HUES64 (cell line): Measurements from ENCODE around the gene HIGD2A.
A peak's percentile ranks its signal among the peaks of the same experiment; 100 is the strongest.

ENCODE experiments used
- H3K27ac ChIP-seq: 2 replicates; pipeline ENCODE4 v1.7.0; 2013; ENCODE audit warnings: low read depth, low read length, inconsistent platforms
- H3K27me3 ChIP-seq: 2 replicates; pipeline ENCODE4 v1.6.1; 2013; ENCODE audit warnings: mild to moderate bottlenecking, low read length; ENCODE audit not compliant: insufficient read depth
- H3K36me3 ChIP-seq: 2 replicates; pipeline ENCODE4 v1.6.1; 2013; ENCODE audit warnings: mild to moderate bottlenecking, low read length; ENCODE audit not compliant: insufficient read depth
- H3K4me1 ChIP-seq: 2 replicates; pipeline ENCODE4 v1.6.1; 2013; ENCODE audit warnings: mild to moderate bottlenecking, low read length, moderate library complexity; ENCODE audit not compliant: insufficient read depth
- H3K4me3 ChIP-seq: 2 replicates; pipeline ENCODE4 v1.5.1; 2013; ENCODE audit warnings: mild to moderate bottlenecking, low read length, moderate library complexity
- H3K9ac ChIP-seq: 2 replicates; pipeline ENCODE4 v1.6.1; 2013; ENCODE audit warnings: mild to moderate bottlenecking, low read depth, low read length
- H3K9me3 ChIP-seq: 2 replicates; pipeline ENCODE4 v1.6.1; 2013; ENCODE audit warnings: low read depth, low read length; ENCODE audit not compliant: insufficient read depth
- WGBS: fragments of 150-250, 120-280 bp; methylation state at CpG from one replicate; pipeline ENCODE4 v1.1.7; 2013; ENCODE audit warnings: missing lambda C conversion rate; 5-methylcytosine and 5-hydroxymethylcytosine counted together

Gene HIGD2A

GRCh38 chr5:176371621-176372539 lies 16.7 kb upstream of the HIGD2A start:
- WGBS = 94% methylated on average over 13 of the region's 13 CpGs
- peaks cover 12% of the 10 kb centered on the region for H3K27me3 ChIP-seq
- H3K4me1 ChIP-seq = no peaks in the 10 kb centered on the region
- H3K9me3 ChIP-seq = no peaks in the 10 kb centered on the region
- peaks cover 25% of the 10 kb centered on the region for H3K36me3 ChIP-seq
- H3K4me3 ChIP-seq = no peak overlapping the region
- no peak overlapping the region for H3K27ac ChIP-seq
- no peak overlapping the region for H3K9ac ChIP-seq

GRCh38 chr5:176373100-176373818 lies 15.3 kb upstream of the HIGD2A start:
- no peaks in the 10 kb centered on the region for H3K9me3 ChIP-seq
- H3K4me1 ChIP-seq = no peaks in the 10 kb centered on the region
- 94% methylated on average over 7 of the region's 7 CpGs for WGBS
- no peak overlapping the region for H3K27ac ChIP-seq
- H3K9ac ChIP-seq = no peak overlapping the region
- no peaks in the 10 kb centered on the region for H3K27me3 ChIP-seq
- H3K4me3 ChIP-seq = no peak overlapping the region
- H3K36me3 ChIP-seq = peaks cover 18% of the 10 kb centered on the region

GRCh38 chr5:176379881-176380280 lies 8.7 kb upstream of the HIGD2A start:
- no peaks in the 10 kb centered on the region for H3K4me1 ChIP-seq
- H3K27me3 ChIP-seq = no peaks in the 10 kb centered on the region
- 94% methylated on average over 3 of the region's 3 CpGs for WGBS
- no peak overlapping the region for H3K9ac ChIP-seq
- H3K4me3 ChIP-seq = no peak overlapping the region
- H3K36me3 ChIP-seq = peaks cover 53% of the 10 kb centered on the region
- H3K9me3 ChIP-seq = no peaks in the 10 kb centered on the region
- H3K27ac ChIP-seq = no peak overlapping the region

GRCh38 chr5:176381423-176381822 lies 7.1 kb upstream of the HIGD2A start:
- Histone ChIP-seq H3K9me3 (no peaks in the 10 kb centered on the region), H3K27ac (no peak overlapping the region), H3K4me3 (no peak overlapping the region), H3K36me3 (peaks cover 67% of the 10 kb centered on the region), H3K27me3 (no peaks in the 10 kb centered on the region), H3K4me1 (no peaks in the 10 kb centered on the region), H3K9ac (no peak overlapping the region)
- WGBS = 91% methylated on average over 3 of the region's 3 CpGs

- no peak overlapping the region for H3K9ac ChIP-seq
- H3K36me3 ChIP-seq = peaks cover 72% of the 10 kb centered on the region
- no peaks in the 10 kb centered on the region for H3K27me3 ChIP-seq
- no peak overlapping the region for H3K27ac ChIP-seq
- no peaks in the 10 kb centered on the region for H3K9me3 ChIP-seq
- peaks cover 2% of the 10 kb centered on the region for H3K4me1 ChIP-seq
- 93% methylated on average over 3 of the region's 3 CpGs for WGBS
- no peak overlapping the region for H3K4me3 ChIP-seq
Measured at GRCh38 chr5:176381979-176382378, 6.6 kb upstream of the HIGD2A start.

GRCh38 chr5:176382721-176383120 lies 5.8 kb upstream of the HIGD2A start:
- WGBS = 93% methylated on average over 2 of the region's 3 CpGs
- Histone ChIP-seq H3K27me3 (no peaks in the 10 kb centered on the region), H3K27ac (no peak overlapping the region), H3K4me3 (no peak overlapping the region), H3K9ac (no peak overlapping the region), H3K4me1 (peaks cover 7% of the 10 kb centered on the region), H3K36me3 (peaks cover 75% of the 10 kb centered on the region), H3K9me3 (no peaks in the 10 kb centered on the region)

GRCh38 chr5:176383248-176383905 lies 5.2 kb upstream of the HIGD2A start:
- peaks cover 75% of the 10 kb centered on the region for H3K36me3 ChIP-seq
- 95% methylated on average over 15 of the region's 15 CpGs for WGBS
- H3K27me3 ChIP-seq = no peaks in the 10 kb centered on the region

GRCh38 chr5:176383961-176384360 lies 4.6 kb upstream of the HIGD2A start:
- Histone ChIP-seq H3K27ac (no peak overlapping the region), H3K4me1 (peaks cover 7% of the 10 kb centered on the region), H3K27me3 (no peaks in the 10 kb centered on the region), H3K4me3 (no peak overlapping the region), H3K36me3 (peaks cover 75% of the 10 kb centered on the region), H3K9ac (no peak overlapping the region), H3K9me3 (no peaks in the 10 kb centered on the region)
- WGBS = 94% methylated on average over 9 of the region's 9 CpGs

More at GRCh38 chr5:176383248-176383905, 5.2 kb upstream of the HIGD2A start:
- Histone ChIP-seq H3K9ac (no peak overlapping the region), H3K9me3 (no peaks in the 10 kb centered on the region), H3K4me3 (no peak overlapping the region), H3K4me1 (peaks cover 7% of the 10 kb centered on the region), H3K27ac (no peak overlapping the region)

- no peaks in the 10 kb centered on the region for H3K9me3 ChIP-seq
- H3K4me1 ChIP-seq = peaks cover 7% of the 10 kb centered on the region
- 96% methylated on average over 8 of the region's 8 CpGs for WGBS
- no peaks in the 10 kb centered on the region for H3K27me3 ChIP-seq
- peaks cover 71% of the 10 kb centered on the region for H3K36me3 ChIP-seq
- H3K9ac ChIP-seq = no peak overlapping the region
- H3K4me3 ChIP-seq = no peak overlapping the region
- H3K27ac ChIP-seq = no peak overlapping the region
Measured at GRCh38 chr5:176384366-176384930, 4.1 kb upstream of the HIGD2A start.

- peaks cover 66% of the 10 kb centered on the region for H3K36me3 ChIP-seq
- no peak overlapping the region for H3K9ac ChIP-seq
- H3K27me3 ChIP-seq = no peaks in the 10 kb centered on the region
- H3K4me1 ChIP-seq = peaks cover 7% of the 10 kb centered on the region
- H3K9me3 ChIP-seq = no peaks in the 10 kb centered on the region
- WGBS = 97% methylated on average over 12 of the region's 12 CpGs
- no peak overlapping the region for H3K4me3 ChIP-seq
- H3K27ac ChIP-seq = no peak overlapping the region
Measured at GRCh38 chr5:176384991-176385390, 3.6 kb upstream of the HIGD2A start.

- Histone ChIP-seq H3K9me3 (no peaks in the 10 kb centered on the region), H3K27me3 (no peaks in the 10 kb centered on the region), H3K9ac (no peak overlapping the region), H3K4me1 (peaks cover 7% of the 10 kb centered on the region), H3K27ac (no peak overlapping the region), H3K4me3 (peak overlapping the region; percentile 16), H3K36me3 (peaks cover 60% of the 10 kb centered on the region)
- 100% methylated on average over 1 of the region's 1 CpG for WGBS
Measured at GRCh38 chr5:176386491-176386890, 2.1 kb upstream of the HIGD2A start.
